Activated CD8-positive, alpha-beta memory T cell treated with anti-CD3 and anti-CD28 coated beads, Interleukin-2, amount 10 ng/mL, durations not matched to agents 7 days and 5 days (primary cell): ENCODE data around the gene PTPN22. TPM values are rescaled to one million over a fixed set of nuclear protein-coding genes. Genes with fewer than 3 reads are reported as not detected.

Source experiments
- ATAC-seq: fragments of 150-1000 bp; cut with Tn5 transposase; one replicate; pipeline ENCODE4 v1.10.0; 2021; ENCODE audit warnings: moderate library complexity
- CTCF ChIA-PET: fragments of 350-600 bp; sonication (Branson Sonifier 250); formaldehyde crosslinking; loops from one replicate; lab custom pipeline; 2021; ENCODE audit warnings: antibody characterized with exemption; lab: Charles Lee
- DNase-seq: peaks from one replicate; pipeline ENCODE4 v3.0.0-alpha.2; 2020
- H3K27ac Mint-ChIP-seq: one replicate; pipeline ENCODE4 v1.8.0; 2021; ENCODE audit warnings: mild to moderate bottlenecking, mixed read lengths
- H3K27me3 Mint-ChIP-seq: one replicate; pipeline ENCODE4 v1.8.0; 2021; ENCODE audit warnings: mixed read lengths
- H3K36me3 Mint-ChIP-seq: one replicate; pipeline ENCODE4 v1.8.0; 2021; ENCODE audit warnings: mild to moderate bottlenecking, mixed read lengths
- H3K4me1 Mint-ChIP-seq: one replicate; pipeline ENCODE4 v1.8.0; 2021; ENCODE audit warnings: mixed read lengths
- H3K4me3 Mint-ChIP-seq: one replicate; pipeline ENCODE4 v1.8.0; 2021; ENCODE audit warnings: mild to moderate bottlenecking, moderate library complexity, mixed read lengths
- H3K9me3 Mint-ChIP-seq: one replicate; pipeline ENCODE4 v1.8.0; 2022; ENCODE audit warnings: low read depth, mixed read lengths
- total RNA-seq, 2 experiments: library from RNA; stranded (reverse); gene quantifications; one replicate each; pipeline ENCODE4 v1.2.3, GENCODE V29; 2021

Gene PTPN22
- total RNA-seq, 2 experiments from 2014 or later = 112 to 133 TPM

GRCh38 chr1:113876176-113876575, 4.7 kb upstream of the PTPN22 start:
- Mint-ChIP-seq H3K9me3 (no peaks in the 10 kb centered on the region), H3K4me3 (no peak overlapping the region), H3K27ac (no peak overlapping the region), H3K27me3 (no peaks in the 10 kb centered on the region), H3K36me3 (peaks cover 13% of the 10 kb centered on the region), H3K4me1 (peaks cover 79% of the 10 kb centered on the region)
- CTCF ChIA-PET = interaction anchor here (0.9 to 3.4 kb wide), 5 partner anchors 10 to 54 kb away, joined by 3 to 17 read pairs (median 6); partner anchors contain the start of genes AP4B1 and HIPK1
- no peak for DNase-seq
- ATAC-seq = no peak

- no peaks in the 10 kb centered on the region for H3K27me3 Mint-ChIP-seq
Observed at GRCh38 chr1:113875714-113876113, 4.2 kb upstream of the PTPN22 start.

GRCh38 chr1:113874012-113874879, 2.7 kb upstream of the PTPN22 start:
- ATAC-seq (peak; percentile 46), DNase-seq (peak; percentile 66)
- peaks cover 19% of the 10 kb centered on the region for H3K36me3 Mint-ChIP-seq
- peak overlapping the region; percentile 87 for H3K27ac Mint-ChIP-seq
- peak overlapping the region; percentile 65 for H3K4me3 Mint-ChIP-seq
- peaks cover 62% of the 10 kb centered on the region for H3K4me1 Mint-ChIP-seq
- H3K9me3 Mint-ChIP-seq = no peaks in the 10 kb centered on the region
- CTCF ChIA-PET = interaction anchor here (0.8 to 3.4 kb wide), 5 partner anchors 15 to 88 kb away, joined by 3 to 17 read pairs (median 7); partner anchors contain the start of genes AP4B1 and HIPK1
- H3K27me3 Mint-ChIP-seq = no peaks in the 10 kb centered on the region

More at GRCh38 chr1:113875714-113876113, 4.2 kb upstream of the PTPN22 start:
- H3K9me3 Mint-ChIP-seq = no peaks in the 10 kb centered on the region
- no peak overlapping the region for H3K4me3 Mint-ChIP-seq
- peaks cover 15% of the 10 kb centered on the region for H3K36me3 Mint-ChIP-seq
- CTCF ChIA-PET = interaction anchor here (0.9 to 3.4 kb wide), 6 partner anchors 10 to 54 kb away, joined by 3 to 17 read pairs (median 5); partner anchors contain the start of genes AP4B1 and HIPK1
- ATAC-seq (no peak), DNase-seq (no peak)
- peak overlapping the region; percentile 87 for H3K27ac Mint-ChIP-seq
- peaks cover 74% of the 10 kb centered on the region for H3K4me1 Mint-ChIP-seq

GRCh38 chr1:113872219-113872935, 865 bp upstream of the PTPN22 start:
- peak; percentile 32 for ATAC-seq
- Mint-ChIP-seq H3K4me3 (peak overlapping the region; percentile 86), H3K4me1 (peaks cover 63% of the 10 kb centered on the region), H3K27ac (peak overlapping the region; percentile 99), H3K9me3 (no peaks in the 10 kb centered on the region), H3K36me3 (peaks cover 33% of the 10 kb centered on the region), H3K27me3 (no peaks in the 10 kb centered on the region)
- peak; percentile 57 for DNase-seq
- CTCF ChIA-PET = interaction anchor here (0.9 to 1.2 kb wide), 4 partner anchors 9 to 90 kb away, joined by 3 to 5 read pairs (median 3); no protein-coding TSS in a partner anchor

- Mint-ChIP-seq H3K27me3 (no peaks in the 10 kb centered on the region), H3K27ac (peak overlapping the region; percentile 99), H3K36me3 (peaks cover 39% of the 10 kb centered on the region), H3K4me1 (peaks cover 63% of the 10 kb centered on the region), H3K9me3 (no peaks in the 10 kb centered on the region), H3K4me3 (peak overlapping the region; percentile 86)
- ATAC-seq (no peak), DNase-seq (peak; percentile 54)
- CTCF ChIA-PET = interaction anchor here (0.7 to 6.0 kb wide), 12 partner anchors 9 to 87 kb away, joined by 3 to 36 read pairs (median 7); partner anchors contain the start of genes AP4B1, DCLRE1B and HIPK1
Observed at GRCh38 chr1:113870778-113871177, 734 bp downstream of the PTPN22 start.

GRCh38 chr1:113868387-113869083, 3.0 kb downstream of the PTPN22 start:
- peaks cover 57% of the 10 kb centered on the region for H3K4me1 Mint-ChIP-seq

GRCh38 chr1:113861641-113862040, 9.9 kb downstream of the PTPN22 start:
- Mint-ChIP-seq H3K4me3 (no peak overlapping the region), H3K27ac (peak overlapping the region; percentile 37), H3K27me3 (no peaks in the 10 kb centered on the region), H3K36me3 (peaks cover 62% of the 10 kb centered on the region), H3K4me1 (peaks cover 52% of the 10 kb centered on the region), H3K9me3 (no peaks in the 10 kb centered on the region)
- CTCF ChIA-PET = interaction anchor here (0.9 to 3.2 kb wide), 3 partner anchors 8 to 42 kb away, joined by 4 to 24 read pairs (median 8); partner anchors contain the start of gene AP4B1
- DNase-seq = no peak
- no peak for ATAC-seq

More at GRCh38 chr1:113868387-113869083, 3.0 kb downstream of the PTPN22 start:
- peak; percentile 18 for ATAC-seq
- no peak for DNase-seq
- H3K27ac Mint-ChIP-seq = peak overlapping the region; percentile 99
- peak overlapping the region; percentile 86 for H3K4me3 Mint-ChIP-seq
- CTCF ChIA-PET = interaction anchor here (1.1 to 6.0 kb wide), 14 partner anchors 8 to 95 kb away, joined by 3 to 36 read pairs (median 7); partner anchors contain the start of genes AP4B1, DCLRE1B and HIPK1
- H3K36me3 Mint-ChIP-seq = peaks cover 55% of the 10 kb centered on the region
- no peaks in the 10 kb centered on the region for H3K9me3 Mint-ChIP-seq
- H3K27me3 Mint-ChIP-seq = no peaks in the 10 kb centered on the region

- Mint-ChIP-seq H3K4me1 (peaks cover 55% of the 10 kb centered on the region), H3K27me3 (no peaks in the 10 kb centered on the region), H3K9me3 (no peaks in the 10 kb centered on the region), H3K4me3 (no peak overlapping the region), H3K36me3 (peaks cover 67% of the 10 kb centered on the region), H3K27ac (peak overlapping the region; percentile 43)
- no peak for DNase-seq
- ATAC-seq = no peak
- CTCF ChIA-PET = interaction anchor here (1.0 to 3.2 kb wide), 6 partner anchors 9 to 68 kb away, joined by 3 to 24 read pairs (median 6); partner anchors contain the start of genes AP4B1 and HIPK1
Observed at GRCh38 chr1:113860891-113861290, 10.6 kb downstream of the PTPN22 start.

- Mint-ChIP-seq H3K9me3 (no peaks in the 10 kb centered on the region), H3K4me3 (no peak overlapping the region), H3K27me3 (no peaks in the 10 kb centered on the region), H3K4me1 (peaks cover 56% of the 10 kb centered on the region), H3K36me3 (peaks cover 67% of the 10 kb centered on the region), H3K27ac (peak overlapping the region; percentile 79)
- DNase-seq (no peak), ATAC-seq (peak; percentile 67)
- CTCF ChIA-PET = interaction anchor here (1.0 to 3.2 kb wide), 11 partner anchors 9 to 87 kb away, joined by 3 to 24 read pairs (median 4); partner anchors contain the start of genes AP4B1 and HIPK1
Observed at GRCh38 chr1:113859478-113860175, 11.9 kb downstream of the PTPN22 start.

GRCh38 chr1:113858982-113859381, 12.5 kb downstream of the PTPN22 start:
- ATAC-seq = no peak
- H3K4me1 Mint-ChIP-seq = peaks cover 57% of the 10 kb centered on the region
- no peak for DNase-seq
- no peaks in the 10 kb centered on the region for H3K9me3 Mint-ChIP-seq
- H3K27me3 Mint-ChIP-seq = no peaks in the 10 kb centered on the region
- no peak overlapping the region for H3K4me3 Mint-ChIP-seq
- peak overlapping the region; percentile 66 for H3K27ac Mint-ChIP-seq
- H3K36me3 Mint-ChIP-seq = peaks cover 69% of the 10 kb centered on the region
- CTCF ChIA-PET = interaction anchor here (1.1 to 3.2 kb wide), 7 partner anchors 11 to 88 kb away, joined by 3 to 24 read pairs (median 4); partner anchors contain the start of genes AP4B1 and HIPK1

- ATAC-seq = no peak
- peaks cover 53% of the 10 kb centered on the region for H3K4me1 Mint-ChIP-seq
- CTCF ChIA-PET = interaction anchor here (1.4 to 3.2 kb wide), 4 partner anchors 11 to 71 kb away, joined by 3 to 24 read pairs (median 8); partner anchors contain the start of genes AP4B1 and HIPK1
- no peak overlapping the region for H3K4me3 Mint-ChIP-seq
- no peaks in the 10 kb centered on the region for H3K27me3 Mint-ChIP-seq
- peaks cover 66% of the 10 kb centered on the region for H3K36me3 Mint-ChIP-seq
- no peaks in the 10 kb centered on the region for H3K9me3 Mint-ChIP-seq
- DNase-seq = no peak
- H3K27ac Mint-ChIP-seq = no peak overlapping the region
Observed at GRCh38 chr1:113858418-113858817, 13.1 kb downstream of the PTPN22 start.
